H9 (cell line): ENCODE data around the gene ETV6. TPM values are rescaled to one million over a fixed set of nuclear protein-coding genes. Genes with fewer than 3 reads are reported as not detected.

Experiments
- DNase-seq: peaks from one replicate; pipeline ENCODE4 v3.0.0-alpha.2; 2017
- H2AFZ ChIP-seq: one replicate; pipeline ENCODE4 v1.6.1; 2013; ENCODE audit warnings: mild to moderate bottlenecking, low read length, control low read depth, moderate library complexity
- H2AK5ac ChIP-seq: 2 replicates; pipeline ENCODE4 v1.6.1; 2013; ENCODE audit warnings: low read length, control low read depth, mixed read lengths; ENCODE audit not compliant: insufficient read length
- H2BK120ac ChIP-seq: one replicate; pipeline ENCODE4 v1.6.1; 2013; ENCODE audit warnings: low read depth, mild to moderate bottlenecking, low read length, control low read depth, inconsistent platforms; ENCODE audit not compliant: poor library complexity, severe bottlenecking
- H2BK12ac ChIP-seq: 2 replicates; pipeline ENCODE4 v1.6.1; 2013; ENCODE audit warnings: low read length, control low read depth, mixed read lengths, low read depth; ENCODE audit not compliant: insufficient read length
- H2BK15ac ChIP-seq: 2 replicates; pipeline ENCODE4 v1.6.1; 2013; ENCODE audit warnings: low read depth, low read length, control low read depth
- H2BK20ac ChIP-seq: one replicate; pipeline ENCODE4 v1.6.1; 2013; ENCODE audit warnings: low read depth, mild to moderate bottlenecking, low read length, control low read depth, inconsistent platforms; ENCODE audit not compliant: poor library complexity, severe bottlenecking
- H2BK5ac ChIP-seq: 2 replicates; pipeline ENCODE4 v1.6.1; 2013; ENCODE audit warnings: low read length, control low read depth, mixed read lengths; ENCODE audit not compliant: insufficient read length
- H3K14ac ChIP-seq: 2 replicates; pipeline ENCODE4 v1.6.1; 2013; ENCODE audit warnings: low read length, control low read depth; ENCODE audit not compliant: insufficient read depth
- H3K18ac ChIP-seq: 2 replicates; pipeline ENCODE4 v1.6.1; 2013; ENCODE audit warnings: low read depth, mild to moderate bottlenecking, mixed read lengths, low read length, control low read depth; ENCODE audit not compliant: insufficient read length
- H3K23ac ChIP-seq: 2 replicates; pipeline ENCODE4 v1.6.1; 2013; ENCODE audit warnings: low read length, control low read depth, mixed read lengths, low read depth; ENCODE audit not compliant: insufficient read length
- H3K23me2 ChIP-seq: 2 replicates; pipeline ENCODE4 v1.6.1; 2013; ENCODE audit warnings: low read depth, mild to moderate bottlenecking, mixed read lengths, low read length, control low read depth; ENCODE audit not compliant: insufficient read length, poor library complexity, severe bottlenecking
- H3K27ac ChIP-seq: 2 replicates; pipeline ENCODE4 v1.5.1; 2013; ENCODE audit warnings: low read length, control low read depth, mixed read lengths, low read depth; ENCODE audit not compliant: insufficient read length
- H3K27me3 ChIP-seq: 2 replicates; pipeline ENCODE4 v1.6.1; 2013; ENCODE audit warnings: low read length, control low read depth, inconsistent platforms; ENCODE audit not compliant: insufficient read depth
- H3K4ac ChIP-seq: 2 replicates; pipeline ENCODE4 v1.6.1; 2013; ENCODE audit warnings: low read depth, mild to moderate bottlenecking, control low read depth, inconsistent platforms, low read length, moderate library complexity
- H3K4me1 ChIP-seq: 2 replicates; pipeline ENCODE4 v1.6.1; 2013; ENCODE audit warnings: low read length, control low read depth, inconsistent platforms; ENCODE audit not compliant: insufficient read depth
- H3K4me2 ChIP-seq: 2 replicates; pipeline ENCODE4 v1.6.1; 2013; ENCODE audit warnings: low read length, control low read depth, mixed read lengths; ENCODE audit not compliant: insufficient read length, insufficient read depth
- H3K56ac ChIP-seq: 2 replicates; pipeline ENCODE4 v1.6.1; 2013; ENCODE audit warnings: low read depth, mild to moderate bottlenecking, mixed read lengths, low read length, control low read depth; ENCODE audit not compliant: insufficient read length
- H3K79me1 ChIP-seq: 2 replicates; pipeline ENCODE4 v1.6.1; 2013; ENCODE audit warnings: low read depth, mild to moderate bottlenecking, moderate library complexity, low read length, control low read depth, inconsistent platforms; ENCODE audit not compliant: insufficient read depth, poor library complexity, severe bottlenecking
- H3K79me2 ChIP-seq: 2 replicates; pipeline ENCODE4 v1.6.1; 2013; ENCODE audit warnings: low read length, control low read depth, inconsistent platforms; ENCODE audit not compliant: insufficient read depth
- H3K9ac ChIP-seq: 2 replicates; pipeline ENCODE4 v1.6.1; 2013; ENCODE audit warnings: low read length, control low read depth, mixed read lengths; ENCODE audit not compliant: insufficient read length; ENCODE audit errors: extremely low read depth
- H3K9me3 ChIP-seq: one replicate; pipeline ENCODE4 v1.6.1; 2013; ENCODE audit warnings: low read depth, low read length, inconsistent platforms; ENCODE audit not compliant: control insufficient read depth
- H3T11ph ChIP-seq: one replicate; pipeline ENCODE4 v1.6.1; 2013; ENCODE audit warnings: mild to moderate bottlenecking, low read length, control low read depth, inconsistent platforms
- H4K20me1 ChIP-seq: one replicate; pipeline ENCODE4 v1.6.1; 2013; ENCODE audit not compliant: control insufficient read depth, insufficient read length, insufficient read depth
- H4K5ac ChIP-seq: 2 replicates; pipeline ENCODE4 v1.6.1; 2013; ENCODE audit warnings: low read depth, mild to moderate bottlenecking, mixed read lengths, low read length, control low read depth; ENCODE audit not compliant: insufficient read length
- H4K8ac ChIP-seq: replicated peaks from 2 replicates; pipeline ENCODE4 v1.6.1; 2013; ENCODE audit warnings: low read length, control low read depth, mixed read lengths, low read depth; ENCODE audit not compliant: insufficient read length
- H4K91ac ChIP-seq: 2 replicates; pipeline ENCODE4 v1.6.1; 2013; ENCODE audit warnings: low read depth, mild to moderate bottlenecking, moderate library complexity, mixed read lengths, low read length, control low read depth; ENCODE audit not compliant: insufficient read length
- H3K27ac Mint-ChIP-seq, 3 experiments: 2 replicates in 2 of 3; 3 replicates in 1 of 3; pipeline ENCODE4 v1.8.0; 2020 to 2021; ENCODE audit warnings: mixed read lengths in 3 of 3, mild to moderate bottlenecking in 1 of 3, moderate library complexity in 1 of 3
- H3K27me3 Mint-ChIP-seq: 2 replicates; pipeline ENCODE4 v1.8.0; 2021; ENCODE audit warnings: low read depth, mild to moderate bottlenecking, moderate library complexity, mixed read lengths
- H3K36me3 Mint-ChIP-seq, 3 experiments: 2 replicates in 2 of 3; 3 replicates in 1 of 3; pipeline ENCODE4 v1.8.0; 2020 to 2021; ENCODE audit warnings: low read depth in 3 of 3, mixed read lengths in 3 of 3; ENCODE audit not compliant: insufficient read depth in 1 of 3
- H3K4me1 Mint-ChIP-seq, 2 experiments: 2 replicates each; pipeline ENCODE4 v1.8.0; 2020; ENCODE audit warnings: mixed read lengths in 2 of 2
- H3K4me3 Mint-ChIP-seq, 2 experiments: 2 replicates in 1 of 2; 3 replicates in 1 of 2; pipeline ENCODE4 v1.8.0; 2020 to 2021; ENCODE audit warnings: mild to moderate bottlenecking in 2 of 2, mixed read lengths in 2 of 2, moderate library complexity in 1 of 2
- H3K9me3 Mint-ChIP-seq, 2 experiments: 2 replicates in 1 of 2; 3 replicates in 1 of 2; pipeline ENCODE4 v1.8.0; 2020; ENCODE audit warnings: mild to moderate bottlenecking in 2 of 2, mixed read lengths in 2 of 2, moderate library complexity in 1 of 2
- WGBS: extraction: QIAGEN DNeasy Blood & Tissue Kit; methylation state at CpG from one replicate; pipeline ENCODE4 v1.1.7; 2013; ENCODE audit warnings: missing lambda C conversion rate, low lambda C conversion rate, mixed read lengths; ENCODE audit not compliant: insufficient read length; ENCODE audit errors: extremely low coverage; 5-methylcytosine and 5-hydroxymethylcytosine counted together
- total RNA-seq: library from RNA; stranded (reverse); gene quantifications from 2 replicates; pipeline ENCODE4 v1.2.1, GENCODE V29; 2021
- TF ChIP-seq, protein P1 (sequence below): fragments of 200-600 bp; sonication (generic); conservative IDR thresholded peaks from 3 replicates; pipeline ENCODE4 v1.8.0; 2021; ENCODE audit warnings: antibody characterized with exemption, mild to moderate bottlenecking

Gene ETV6
- total RNA-seq, 1 experiment from 2014 or later: 28.7 TPM

DNA sequence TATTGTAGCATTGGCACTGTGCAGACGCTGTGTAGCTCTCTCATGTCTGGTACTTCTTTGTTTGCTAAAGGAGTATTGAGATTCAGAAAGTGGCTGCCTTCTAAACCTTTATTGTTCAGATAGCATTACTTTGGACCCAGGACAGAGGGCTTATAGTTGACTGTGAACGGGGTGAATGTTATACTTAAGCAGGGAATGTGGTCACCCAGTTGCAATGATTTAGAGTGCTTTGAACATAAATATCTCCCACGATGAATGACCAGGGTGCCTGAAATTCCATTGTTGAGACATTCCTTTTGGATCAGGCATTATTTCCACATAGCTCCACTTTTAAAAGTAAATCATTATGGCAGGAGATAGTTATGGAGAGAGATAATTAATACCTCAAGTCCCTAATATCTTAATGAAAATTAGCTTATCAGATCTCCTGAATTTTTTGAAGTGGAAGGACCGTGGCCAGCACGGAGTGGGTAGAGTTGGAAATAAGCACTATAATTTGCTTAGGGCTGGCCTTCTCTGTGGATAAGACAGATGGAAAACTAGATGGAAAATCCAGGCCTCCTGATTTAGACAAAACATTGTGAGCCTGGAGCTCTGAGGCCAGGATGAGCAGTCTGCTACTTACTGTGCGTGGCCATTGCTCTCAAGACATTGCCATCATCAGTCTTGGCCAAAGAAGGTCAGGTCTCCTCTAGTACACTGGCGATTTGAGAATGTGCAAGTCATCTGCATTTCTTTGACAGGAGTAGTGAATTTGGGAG, 114.5 kb downstream of the ETV6 start:
- no peaks in the 10 kb centered on the region; the same call in 1 of the 2 replicates for H3K79me2 ChIP-seq

More for the DNA sequence above, 114.5 kb downstream of the ETV6 start:
- H4K91ac ChIP-seq: no peak overlapping the region
- no peak overlapping the region for H3K14ac ChIP-seq
- Mint-ChIP-seq H3K36me3 (no peaks in the 10 kb centered on the region; a peak in 1 of 7 replicates), H3K9me3 (no peaks in the 10 kb centered on the region), H3K27ac (no peak overlapping the region), H3K4me3 (no peak overlapping the region), H3K4me1 (peaks cover 42 to 63% of the 10 kb centered on the region in 2 experiments), H3K27me3 (no peaks in the 10 kb centered on the region)
- H3K4ac ChIP-seq: no peak overlapping the region
- no peak overlapping the region for H3K4me2 ChIP-seq
- no peak overlapping the region for H3K27ac ChIP-seq
- no peak overlapping the region for H2BK5ac ChIP-seq
- no peaks in the 10 kb centered on the region for H3K79me1 ChIP-seq
- no peaks in the 10 kb centered on the region for H3K27me3 ChIP-seq
- H2BK12ac ChIP-seq: no peak overlapping the region
- no peak overlapping the region for H4K5ac ChIP-seq
- H3K4me1 ChIP-seq: peaks cover 6% of the 10 kb centered on the region; the same call in 1 of the 2 replicates
- peak overlapping the region; percentile 20 for H3K23ac ChIP-seq
- no CpG with 5 or more reads among the region's 7 CpGs for WGBS
- H3K9ac ChIP-seq: no peak overlapping the region
- no peak overlapping the region for H2AK5ac ChIP-seq
- TF ChIP-seq, protein P1, sequence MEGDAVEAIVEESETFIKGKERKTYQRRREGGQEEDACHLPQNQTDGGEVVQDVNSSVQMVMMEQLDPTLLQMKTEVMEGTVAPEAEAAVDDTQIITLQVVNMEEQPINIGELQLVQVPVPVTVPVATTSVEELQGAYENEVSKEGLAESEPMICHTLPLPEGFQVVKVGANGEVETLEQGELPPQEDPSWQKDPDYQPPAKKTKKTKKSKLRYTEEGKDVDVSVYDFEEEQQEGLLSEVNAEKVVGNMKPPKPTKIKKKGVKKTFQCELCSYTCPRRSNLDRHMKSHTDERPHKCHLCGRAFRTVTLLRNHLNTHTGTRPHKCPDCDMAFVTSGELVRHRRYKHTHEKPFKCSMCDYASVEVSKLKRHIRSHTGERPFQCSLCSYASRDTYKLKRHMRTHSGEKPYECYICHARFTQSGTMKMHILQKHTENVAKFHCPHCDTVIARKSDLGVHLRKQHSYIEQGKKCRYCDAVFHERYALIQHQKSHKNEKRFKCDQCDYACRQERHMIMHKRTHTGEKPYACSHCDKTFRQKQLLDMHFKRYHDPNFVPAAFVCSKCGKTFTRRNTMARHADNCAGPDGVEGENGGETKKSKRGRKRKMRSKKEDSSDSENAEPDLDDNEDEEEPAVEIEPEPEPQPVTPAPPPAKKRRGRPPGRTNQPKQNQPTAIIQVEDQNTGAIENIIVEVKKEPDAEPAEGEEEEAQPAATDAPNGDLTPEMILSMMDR: no peak
- H2BK15ac ChIP-seq: no peak overlapping the region
- H2BK20ac ChIP-seq: no peak overlapping the region
- H3K56ac ChIP-seq: no peak overlapping the region
- no peak overlapping the region for H2BK120ac ChIP-seq
- DNase-seq: no peak
- no peaks in the 10 kb centered on the region for H3K9me3 ChIP-seq
- no peaks in the 10 kb centered on the region for H3K23me2 ChIP-seq
- H2AFZ ChIP-seq: no peak overlapping the region
- H4K8ac ChIP-seq: no peak overlapping the region
- H4K20me1 ChIP-seq: no peaks in the 10 kb centered on the region
- no peak overlapping the region for H3K18ac ChIP-seq
- no peak overlapping the region for H3T11ph ChIP-seq
